Measurements from ENCODE around the gene OR13J1.
"Not testable (repeated sequence)": the region's sequence is repeated elsewhere in the genome, so short reads cannot be mapped to it uniquely, and the experiment has no call there.

Gene OR13J1

DNA sequence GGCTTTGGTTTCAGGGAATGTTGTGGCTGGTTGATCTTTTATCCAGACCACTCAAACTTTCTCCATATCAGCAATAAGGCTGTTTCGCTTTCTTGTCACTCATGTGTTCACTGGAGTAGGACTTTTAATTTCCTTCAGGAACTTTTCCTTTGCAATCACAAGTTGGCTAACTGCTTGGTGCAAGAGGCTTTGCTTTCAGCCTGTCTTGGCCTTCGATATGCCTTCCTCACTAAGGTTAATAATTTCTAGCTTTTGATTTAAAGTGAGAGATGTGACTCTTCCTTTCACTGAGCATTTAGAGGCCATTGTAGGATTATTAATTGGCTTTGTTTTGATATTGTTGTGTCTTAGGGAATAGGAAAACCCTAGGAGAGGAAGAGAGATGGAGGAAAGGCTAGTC lies 28.8 kb upstream of the OR13J1 start:
- no peak overlapping the region for H3K9ac ChIP-seq (ENCODE audit: low read length in 2 of 2)
- no peaks in the 10 kb centered on the region for H3K9me3 ChIP-seq (ENCODE audit: control insufficient read depth in 2 of 2, low read length in 2 of 2)
- no peaks in the 10 kb centered on the region for H3K36me3 ChIP-seq (ENCODE audit: control insufficient read depth in 2 of 2, insufficient read depth in 2 of 2, low read length in 2 of 2)
- H3K4me1 ChIP-seq (ENCODE audit: control insufficient read depth, insufficient read depth, low read length) = no peaks in the 10 kb centered on the region
- H3K27me3 ChIP-seq (ENCODE audit: control insufficient read depth in 1 of 2, insufficient read depth in 2 of 2, low read length in 2 of 2) = peaks cover 0 to 3% of the 10 kb centered on the region in 2 donors
- no peak overlapping the region for H3K4me3 ChIP-seq (ENCODE audit: low read length in 2 of 2)
- H3K27ac ChIP-seq (ENCODE audit: low read length) = no peak overlapping the region

DNA sequence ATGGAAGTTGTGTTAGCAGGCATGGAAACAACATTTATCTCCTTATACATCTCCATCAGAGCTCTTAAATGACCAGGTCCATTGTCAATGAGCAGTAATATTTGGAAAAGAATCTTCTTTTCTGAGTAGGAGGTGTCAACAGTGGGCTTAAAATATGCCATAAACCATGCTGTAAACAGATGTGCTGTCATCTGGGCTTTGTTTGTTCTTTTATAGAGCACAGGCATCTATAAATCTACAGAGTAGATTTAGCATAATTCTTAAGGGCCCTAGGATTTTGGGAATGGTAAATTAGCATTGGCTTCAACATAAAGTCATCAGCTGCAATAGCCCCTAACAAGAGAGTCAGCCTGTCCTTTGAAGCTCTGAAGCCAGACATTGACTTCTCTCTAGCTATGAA lies 28.1 kb upstream of the OR13J1 start:
- no peaks in the 10 kb centered on the region for H3K4me1 ChIP-seq (ENCODE audit: control insufficient read depth, insufficient read depth, low read length)
- no peak overlapping the region for H3K4me3 ChIP-seq (ENCODE audit: low read length in 2 of 2)
- no peak overlapping the region for H3K9ac ChIP-seq (ENCODE audit: low read length in 2 of 2)
- no peaks in the 10 kb centered on the region for H3K36me3 ChIP-seq (ENCODE audit: control insufficient read depth in 2 of 2, insufficient read depth in 2 of 2, low read length in 2 of 2)
- no peaks in the 10 kb centered on the region for H3K9me3 ChIP-seq (ENCODE audit: control insufficient read depth in 2 of 2, low read length in 2 of 2)
- H3K27ac ChIP-seq (ENCODE audit: low read length) = no peak overlapping the region
- peaks cover 0 to 3% of the 10 kb centered on the region in 2 donors for H3K27me3 ChIP-seq (ENCODE audit: control insufficient read depth in 1 of 2, insufficient read depth in 2 of 2, low read length in 2 of 2)

DNA sequence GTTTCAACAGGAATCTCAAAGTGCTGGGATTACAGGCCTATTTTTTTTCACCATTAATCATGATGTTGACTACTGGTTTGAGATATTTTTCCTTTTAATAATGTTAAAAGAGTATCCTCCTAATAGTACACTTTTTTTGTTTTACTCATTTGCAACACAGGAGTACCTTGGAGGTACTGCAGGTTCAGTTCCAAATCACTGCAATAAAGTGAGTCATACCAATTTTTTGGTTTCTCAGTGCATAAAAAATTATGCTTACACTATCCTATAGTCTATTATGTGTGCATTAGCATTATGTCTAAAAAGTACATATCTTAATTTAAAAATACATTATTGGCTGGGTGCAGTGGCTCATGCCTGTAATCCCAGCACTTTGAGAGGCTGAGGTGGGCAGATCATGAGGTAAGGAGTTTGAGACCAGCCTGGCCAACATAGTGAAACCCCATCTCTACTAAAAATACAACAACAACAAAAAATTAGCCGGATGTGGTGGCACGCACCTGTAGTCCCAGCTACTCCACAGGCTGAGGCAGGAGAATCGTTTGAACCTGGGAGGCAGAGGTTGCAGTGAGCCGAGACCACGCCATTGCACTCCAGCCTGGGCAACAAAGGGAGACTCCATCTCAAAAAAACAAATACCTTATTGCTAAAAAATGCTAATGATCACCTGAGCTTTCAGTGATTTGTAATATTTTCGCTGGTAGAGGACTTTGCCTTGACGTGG lies 27.3 kb upstream of the OR13J1 start:
- H3K36me3 ChIP-seq (ENCODE audit: control insufficient read depth in 2 of 2, insufficient read depth in 2 of 2, low read length in 2 of 2); H3K9ac ChIP-seq (ENCODE audit: low read length in 2 of 2); H3K4me1 ChIP-seq (ENCODE audit: control insufficient read depth, insufficient read depth, low read length); H3K9me3 ChIP-seq (ENCODE audit: control insufficient read depth in 2 of 2, low read length in 2 of 2); H3K4me3 ChIP-seq (ENCODE audit: low read length in 2 of 2); H3K27ac ChIP-seq (ENCODE audit: low read length); H3K27me3 ChIP-seq (ENCODE audit: control insufficient read depth in 1 of 2, insufficient read depth in 2 of 2, low read length in 2 of 2): not testable (repeated sequence)

DNA sequence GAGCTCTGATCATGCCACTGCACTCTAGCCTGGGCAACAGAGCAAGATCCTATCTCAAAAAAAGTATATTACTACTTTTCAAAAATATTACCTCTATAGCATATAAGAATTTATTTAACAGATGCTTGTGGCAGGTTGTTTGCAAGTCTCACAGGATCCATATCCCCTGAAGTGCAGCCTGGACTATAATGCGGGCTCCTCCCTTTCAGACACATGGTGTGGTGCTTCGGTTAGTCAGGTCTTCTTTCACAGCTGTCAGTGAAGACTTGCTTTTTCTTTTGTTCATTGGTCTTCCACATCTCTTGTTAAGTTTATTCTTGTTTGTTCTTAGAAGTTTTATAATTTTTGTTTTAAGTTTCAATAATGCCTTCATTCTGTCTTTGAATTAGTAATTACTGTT lies 26.4 kb upstream of the OR13J1 start:
- Histone ChIP-seq H3K27me3 (ENCODE audit: control insufficient read depth in 1 of 2, insufficient read depth in 2 of 2, low read length in 2 of 2) (peaks cover 0 to 2% of the 10 kb centered on the region in 2 donors), H3K4me3 (ENCODE audit: low read length in 2 of 2) (no peak overlapping the region), H3K9me3 (ENCODE audit: control insufficient read depth in 2 of 2, low read length in 2 of 2) (no peaks in the 10 kb centered on the region), H3K27ac (ENCODE audit: low read length) (no peak overlapping the region), H3K4me1 (ENCODE audit: control insufficient read depth, insufficient read depth, low read length) (no peaks in the 10 kb centered on the region), H3K9ac (ENCODE audit: low read length in 2 of 2) (no peak overlapping the region), H3K36me3 (ENCODE audit: control insufficient read depth in 2 of 2, insufficient read depth in 2 of 2, low read length in 2 of 2) (no peaks in the 10 kb centered on the region)

DNA sequence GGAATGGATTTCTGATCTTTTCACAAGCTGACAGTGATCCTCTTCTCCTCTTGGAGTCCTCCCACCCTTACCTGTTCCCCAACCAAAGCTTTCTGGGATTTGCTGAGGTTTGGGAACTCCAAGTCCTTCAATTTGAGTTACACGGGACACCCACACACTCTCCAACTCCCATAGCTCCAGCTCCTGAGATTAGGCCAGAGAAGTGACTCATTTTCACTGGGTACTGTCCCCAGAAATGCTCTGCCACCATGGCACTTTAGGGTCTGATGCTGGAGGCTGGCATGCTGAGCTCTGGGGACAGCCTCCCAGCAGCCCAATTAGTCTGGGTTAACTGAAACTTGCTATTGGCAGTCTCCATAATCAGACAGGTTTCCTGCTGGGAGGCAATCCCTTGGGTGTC lies 21.9 kb upstream of the OR13J1 start:
- Histone ChIP-seq H3K36me3 (ENCODE audit: control insufficient read depth in 2 of 2, insufficient read depth in 2 of 2, low read length in 2 of 2) (no peaks in the 10 kb centered on the region), H3K4me1 (ENCODE audit: control insufficient read depth, insufficient read depth, low read length) (no peaks in the 10 kb centered on the region), H3K9me3 (ENCODE audit: control insufficient read depth in 2 of 2, low read length in 2 of 2) (no peaks in the 10 kb centered on the region), H3K27ac (ENCODE audit: low read length) (no peak overlapping the region), H3K4me3 (ENCODE audit: low read length in 2 of 2) (no peak overlapping the region), H3K27me3 (ENCODE audit: control insufficient read depth in 1 of 2, insufficient read depth in 2 of 2, low read length in 2 of 2) (peaks cover 0 to 2% of the 10 kb centered on the region in 2 donors), H3K9ac (ENCODE audit: low read length in 2 of 2) (no peak overlapping the region)

DNA sequence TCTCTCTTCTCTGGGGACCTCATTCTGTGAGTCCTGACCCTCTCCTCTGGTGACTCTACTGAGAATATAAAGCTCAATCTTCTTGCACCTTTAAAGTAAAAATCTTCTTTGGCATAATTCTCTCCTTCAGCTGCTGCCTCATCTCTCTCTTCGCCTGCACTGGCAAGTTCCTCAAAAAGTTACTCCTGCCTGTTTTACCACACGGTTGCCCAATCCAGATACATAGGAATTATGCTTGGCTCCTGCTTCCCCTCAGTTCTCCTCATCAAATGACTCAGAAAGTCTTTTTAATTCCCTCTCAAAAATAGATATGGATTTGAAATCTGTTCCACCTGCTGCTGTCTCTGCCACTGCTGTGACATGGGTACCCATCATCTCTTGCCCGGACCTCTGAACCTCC lies 21.4 kb upstream of the OR13J1 start:
- peaks cover 0 to 2% of the 10 kb centered on the region in 2 donors for H3K27me3 ChIP-seq (ENCODE audit: control insufficient read depth in 1 of 2, insufficient read depth in 2 of 2, low read length in 2 of 2)
- H3K36me3 ChIP-seq (ENCODE audit: control insufficient read depth in 2 of 2, insufficient read depth in 2 of 2, low read length in 2 of 2) = no peaks in the 10 kb centered on the region
- H3K9ac ChIP-seq (ENCODE audit: low read length in 2 of 2) = no peak overlapping the region
- H3K9me3 ChIP-seq (ENCODE audit: control insufficient read depth in 2 of 2, low read length in 2 of 2) = no peaks in the 10 kb centered on the region
- H3K27ac ChIP-seq (ENCODE audit: low read length) = no peak overlapping the region
- H3K4me3 ChIP-seq (ENCODE audit: low read length in 2 of 2) = no peak overlapping the region
- no peaks in the 10 kb centered on the region for H3K4me1 ChIP-seq (ENCODE audit: control insufficient read depth, insufficient read depth, low read length)

DNA sequence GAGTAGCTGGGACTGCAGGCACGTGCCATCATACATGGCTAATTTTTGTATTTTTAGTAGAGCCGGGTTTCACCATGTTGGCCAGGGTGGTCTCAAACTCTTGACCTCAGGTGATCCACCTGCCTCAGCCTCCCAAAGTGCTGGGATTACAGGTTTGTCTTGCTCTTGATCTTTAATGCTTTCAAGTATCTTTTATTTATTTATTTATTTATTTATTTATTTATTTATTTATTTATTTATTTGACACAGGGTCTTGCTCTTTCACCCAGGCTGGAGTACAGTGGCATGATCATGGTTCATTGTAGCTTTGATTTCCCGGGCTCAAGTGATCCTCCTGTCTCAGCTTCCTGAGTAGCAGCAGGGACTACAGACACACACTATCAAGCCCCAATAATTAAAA lies 14.7 kb upstream of the OR13J1 start:
- H3K27ac ChIP-seq (ENCODE audit: low read length); H3K9me3 ChIP-seq (ENCODE audit: control insufficient read depth in 2 of 2, low read length in 2 of 2); H3K4me1 ChIP-seq (ENCODE audit: control insufficient read depth, insufficient read depth, low read length); H3K9ac ChIP-seq (ENCODE audit: low read length in 2 of 2); H3K27me3 ChIP-seq (ENCODE audit: control insufficient read depth in 1 of 2, insufficient read depth in 2 of 2, low read length in 2 of 2); H3K4me3 ChIP-seq (ENCODE audit: low read length in 2 of 2); H3K36me3 ChIP-seq (ENCODE audit: control insufficient read depth in 2 of 2, insufficient read depth in 2 of 2, low read length in 2 of 2): not testable (repeated sequence)

DNA sequence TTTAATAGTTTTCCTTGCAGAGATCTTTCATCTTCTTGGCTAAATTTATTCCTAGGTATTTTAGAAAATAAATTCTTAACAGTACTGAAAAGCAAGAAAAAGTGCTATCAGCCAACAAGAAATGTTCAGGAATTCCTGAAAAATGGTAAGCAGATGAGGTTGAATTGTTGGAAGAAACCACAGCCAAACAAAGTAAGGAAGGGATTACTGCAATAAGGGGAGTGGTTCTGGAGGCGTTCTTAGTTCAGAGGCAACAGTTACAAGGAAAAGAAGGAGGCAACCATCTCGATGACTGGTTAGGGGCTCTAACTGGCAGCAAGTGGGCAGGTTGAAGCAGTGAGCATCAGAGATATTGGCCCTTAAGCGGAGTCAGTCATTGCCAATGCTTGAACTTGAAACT lies 12.8 kb upstream of the OR13J1 start:
- Histone ChIP-seq H3K4me1 (ENCODE audit: control insufficient read depth, insufficient read depth, low read length) (no peaks in the 10 kb centered on the region), H3K36me3 (ENCODE audit: control insufficient read depth in 2 of 2, insufficient read depth in 2 of 2, low read length in 2 of 2) (no peaks in the 10 kb centered on the region)

DNA sequence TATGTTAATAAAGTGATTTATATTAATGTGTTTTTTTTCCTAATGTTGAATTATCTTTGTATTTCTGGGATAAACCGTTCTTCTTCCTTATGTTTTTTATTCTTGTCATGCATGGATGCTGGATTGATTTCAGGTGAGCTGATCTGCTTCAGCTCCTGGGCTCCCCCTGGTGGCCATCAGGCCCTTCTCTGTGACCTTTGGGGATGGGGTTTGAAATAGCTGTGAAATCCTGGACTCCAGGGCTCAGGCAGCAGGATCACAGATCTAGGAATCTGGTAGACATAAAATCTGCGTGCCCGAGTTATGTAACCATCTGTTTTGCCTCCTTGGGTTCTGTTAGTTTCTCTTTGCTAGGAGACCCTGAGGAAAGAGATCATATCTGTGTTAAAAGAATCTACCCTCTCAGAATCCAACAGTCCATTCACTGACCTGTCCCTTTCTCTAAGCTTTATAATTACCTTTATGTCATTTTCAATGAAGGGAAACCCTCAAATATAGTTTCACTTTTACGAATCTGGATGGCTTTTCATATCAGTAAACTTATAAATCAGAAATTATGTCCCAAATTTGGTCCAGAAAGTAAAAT lies 12.2 kb upstream of the OR13J1 start:
- Histone ChIP-seq H3K27ac (ENCODE audit: low read length) (no peak overlapping the region), H3K27me3 (ENCODE audit: control insufficient read depth in 1 of 2, insufficient read depth in 2 of 2, low read length in 2 of 2) (no peaks in the 10 kb centered on the region), H3K4me3 (ENCODE audit: low read length in 2 of 2) (no peak overlapping the region), H3K9ac (ENCODE audit: low read length in 2 of 2) (no peak overlapping the region), H3K9me3 (ENCODE audit: control insufficient read depth in 2 of 2, low read length in 2 of 2) (no peaks in the 10 kb centered on the region), H3K36me3 (ENCODE audit: control insufficient read depth in 2 of 2, insufficient read depth in 2 of 2, low read length in 2 of 2) (no peaks in the 10 kb centered on the region), H3K4me1 (ENCODE audit: control insufficient read depth, insufficient read depth, low read length) (no peaks in the 10 kb centered on the region)

More for the DNA sequence above, 12.8 kb upstream of the OR13J1 start:
- no peak overlapping the region for H3K4me3 ChIP-seq (ENCODE audit: low read length in 2 of 2)
- no peaks in the 10 kb centered on the region for H3K9me3 ChIP-seq (ENCODE audit: control insufficient read depth in 2 of 2, low read length in 2 of 2)
- no peak overlapping the region for H3K9ac ChIP-seq (ENCODE audit: low read length in 2 of 2)
- no peak overlapping the region for H3K27ac ChIP-seq (ENCODE audit: low read length)
- no peaks in the 10 kb centered on the region for H3K27me3 ChIP-seq (ENCODE audit: control insufficient read depth in 1 of 2, insufficient read depth in 2 of 2, low read length in 2 of 2)

DNA sequence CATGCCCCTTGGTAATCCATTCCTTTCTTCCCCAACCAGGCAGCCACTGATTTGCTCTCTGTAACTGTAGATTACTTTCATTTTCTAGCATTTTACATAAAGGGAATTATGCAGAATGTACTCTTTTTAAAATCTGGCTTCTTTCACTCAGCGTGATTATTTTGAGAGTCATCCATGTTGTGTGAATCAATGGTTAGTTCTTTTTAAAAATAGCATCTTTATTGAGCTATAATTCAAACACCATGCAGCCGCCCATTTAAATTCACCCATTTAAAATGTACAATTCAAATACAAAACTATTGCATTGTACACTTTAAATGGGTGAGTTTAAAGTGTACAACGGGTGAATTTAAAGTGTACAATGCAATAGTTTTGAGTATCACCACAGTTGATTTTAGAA lies 2.3 kb upstream of the OR13J1 start:
- Histone ChIP-seq H3K4me1 (ENCODE audit: control insufficient read depth, insufficient read depth, low read length) (no peaks in the 10 kb centered on the region), H3K9ac (ENCODE audit: low read length in 2 of 2) (no peak overlapping the region), H3K4me3 (ENCODE audit: low read length in 2 of 2) (no peak overlapping the region), H3K27me3 (ENCODE audit: control insufficient read depth in 1 of 2, insufficient read depth in 2 of 2, low read length in 2 of 2) (peaks cover 9 to 12% of the 10 kb centered on the region in 2 donors), H3K27ac (ENCODE audit: low read length) (no peak overlapping the region), H3K9me3 (ENCODE audit: control insufficient read depth in 2 of 2, low read length in 2 of 2) (no peaks in the 10 kb centered on the region), H3K36me3 (ENCODE audit: control insufficient read depth in 2 of 2, insufficient read depth in 2 of 2, low read length in 2 of 2) (no peaks in the 10 kb centered on the region)

DNA sequence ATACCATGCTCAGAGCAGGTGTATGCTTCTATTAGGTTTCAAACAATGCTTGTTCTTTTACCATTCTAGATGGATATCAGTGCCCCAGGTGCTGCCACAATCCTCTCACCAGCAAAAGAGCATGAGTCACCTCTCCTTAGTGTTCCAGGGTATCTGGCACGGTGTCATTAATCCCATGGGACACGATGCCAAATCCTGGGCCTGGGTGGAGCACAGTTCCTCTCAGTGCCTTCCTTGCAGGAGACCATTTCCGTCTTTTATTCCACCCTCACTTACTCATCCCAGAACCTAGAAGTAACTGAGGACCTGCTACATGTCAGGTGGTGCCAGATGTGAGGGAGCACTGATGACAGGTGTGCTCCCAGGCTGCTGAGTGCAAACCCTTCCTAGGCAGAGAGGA lies 1.3 kb upstream of the OR13J1 start:
- Histone ChIP-seq H3K9ac (ENCODE audit: low read length in 2 of 2) (no peak overlapping the region), H3K4me3 (ENCODE audit: low read length in 2 of 2) (no peak overlapping the region), H3K27ac (ENCODE audit: low read length) (no peak overlapping the region), H3K4me1 (ENCODE audit: control insufficient read depth, insufficient read depth, low read length) (no peaks in the 10 kb centered on the region), H3K9me3 (ENCODE audit: control insufficient read depth in 2 of 2, low read length in 2 of 2) (no peaks in the 10 kb centered on the region), H3K36me3 (ENCODE audit: control insufficient read depth in 2 of 2, insufficient read depth in 2 of 2, low read length in 2 of 2) (no peaks in the 10 kb centered on the region), H3K27me3 (ENCODE audit: control insufficient read depth in 1 of 2, insufficient read depth in 2 of 2, low read length in 2 of 2) (peaks cover 9 to 13% of the 10 kb centered on the region in 2 donors)

Data from stomach smooth muscle (tissue), 2 donors.